DMS114 treated with DMSO at 0.1 percent for 48 hours (cell line): Measurements from ENCODE around the gene DAPK3.
"Not testable (repeated sequence)": the region's sequence is repeated elsewhere in the genome, so short reads cannot be mapped to it uniquely, and the experiment has no call there.

ENCODE experiments used
- DNase-seq: peaks from one replicate; lab custom pipeline; 2025; ENCODE audit not compliant: unreplicated experiment; lab: John Stamatoyannopoulos, UW

Gene DAPK3

GRCh38 chr19:3979289-3979673, 8.4 kb upstream of the DAPK3 start:
- DNase-seq = no peak

DNA sequence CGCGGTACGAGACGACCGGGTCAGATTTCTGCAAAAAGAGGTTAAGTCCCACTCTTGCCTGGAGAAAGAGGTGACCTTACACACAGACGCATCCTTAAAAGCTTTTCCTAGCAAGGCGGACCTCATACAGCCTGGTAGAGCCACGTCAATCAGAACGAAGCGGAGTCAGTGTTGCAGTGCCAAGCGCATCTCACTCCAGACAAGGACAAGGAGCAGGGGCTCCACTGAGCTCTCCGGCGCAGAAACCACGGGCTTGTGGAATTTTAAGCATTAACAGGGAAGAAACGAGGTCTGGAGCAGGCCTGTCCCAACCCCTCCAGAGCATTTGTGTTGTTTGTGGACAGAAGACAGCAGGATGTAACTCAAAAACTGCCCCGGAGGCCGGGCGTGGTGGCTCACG, 7.2 kb upstream of the DAPK3 start:
- no peak for DNase-seq

DNA sequence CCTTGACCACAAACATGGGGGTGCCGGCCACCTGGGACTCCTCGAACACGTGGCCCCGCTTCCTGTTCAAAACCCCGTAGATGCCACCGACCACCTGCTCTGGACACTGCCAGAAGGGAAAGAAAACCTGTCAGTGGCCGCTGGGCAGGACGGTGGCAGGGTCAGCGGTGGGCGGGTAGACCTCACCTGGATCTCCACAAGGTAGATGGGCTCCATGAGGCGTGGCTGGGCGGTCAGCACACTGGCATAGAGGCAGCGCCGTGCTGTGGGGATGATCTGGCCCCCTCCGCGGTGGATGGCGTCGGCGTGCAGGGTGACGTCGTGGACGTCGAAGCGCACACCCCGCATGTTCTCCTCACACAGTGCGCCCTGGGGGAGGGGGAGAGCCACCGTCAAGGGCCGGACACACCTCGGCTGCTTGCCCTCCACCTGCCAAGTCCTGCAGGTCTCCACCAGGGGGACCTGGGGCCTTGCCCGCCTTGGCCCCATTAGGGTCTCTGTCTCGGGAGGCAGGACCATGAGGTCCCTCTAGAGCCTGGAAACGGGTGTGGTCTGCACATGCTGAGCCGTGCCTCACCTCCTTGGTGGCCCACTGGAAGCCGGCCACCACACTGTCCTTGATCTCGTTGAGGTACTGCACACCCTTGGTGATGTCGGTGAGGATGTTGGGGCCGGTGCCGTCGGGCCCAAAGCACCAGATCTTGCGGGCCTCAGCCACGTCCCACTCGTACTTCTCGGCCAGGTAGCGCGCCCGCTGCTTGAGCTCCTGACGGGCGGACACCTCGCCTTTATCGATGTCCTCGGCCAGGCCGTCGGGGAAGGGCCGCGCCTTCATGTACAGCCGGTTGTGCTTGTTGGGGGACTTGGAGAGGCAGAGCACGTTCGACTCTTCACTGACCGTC, 6.6 kb upstream of the DAPK3 start:
- DNase-seq = no peak

DNA sequence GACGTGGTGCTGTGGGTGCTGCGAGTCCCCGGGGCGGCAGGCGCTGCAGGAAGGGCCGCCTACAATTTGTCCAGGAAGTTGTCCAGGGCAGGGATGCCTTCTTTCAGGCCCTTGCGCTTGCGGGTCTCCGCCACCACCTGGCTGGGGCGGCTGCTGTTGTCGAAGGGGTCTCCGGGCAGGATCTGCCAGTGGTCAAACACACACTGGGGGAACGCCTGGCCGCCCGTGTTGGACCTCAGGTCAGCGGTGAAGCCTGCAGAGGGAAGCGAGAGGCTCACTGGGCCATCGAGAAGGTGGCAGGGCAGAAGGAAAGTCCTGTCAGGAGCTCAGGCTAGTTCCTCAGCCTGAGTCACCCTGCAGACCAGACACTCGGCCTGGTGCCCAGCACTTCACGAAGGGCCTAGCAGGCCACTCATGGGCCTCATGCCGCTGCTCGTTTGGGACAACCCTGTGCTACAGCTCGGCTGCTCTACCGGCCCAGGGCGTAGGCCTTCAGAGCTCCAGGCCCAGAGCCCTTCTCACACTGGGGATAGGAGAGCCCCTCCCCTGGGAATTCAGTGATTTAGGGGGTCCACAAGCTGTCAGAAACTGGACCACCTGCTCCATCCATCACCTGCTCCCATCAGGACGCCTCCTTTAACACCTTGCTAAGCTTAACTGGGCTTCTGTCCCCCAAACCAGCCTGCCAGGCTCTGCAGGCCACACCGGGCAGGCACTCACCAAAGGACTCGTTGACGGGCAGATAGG, 5.8 kb upstream of the DAPK3 start:
- DNase-seq = no peak

DNA sequence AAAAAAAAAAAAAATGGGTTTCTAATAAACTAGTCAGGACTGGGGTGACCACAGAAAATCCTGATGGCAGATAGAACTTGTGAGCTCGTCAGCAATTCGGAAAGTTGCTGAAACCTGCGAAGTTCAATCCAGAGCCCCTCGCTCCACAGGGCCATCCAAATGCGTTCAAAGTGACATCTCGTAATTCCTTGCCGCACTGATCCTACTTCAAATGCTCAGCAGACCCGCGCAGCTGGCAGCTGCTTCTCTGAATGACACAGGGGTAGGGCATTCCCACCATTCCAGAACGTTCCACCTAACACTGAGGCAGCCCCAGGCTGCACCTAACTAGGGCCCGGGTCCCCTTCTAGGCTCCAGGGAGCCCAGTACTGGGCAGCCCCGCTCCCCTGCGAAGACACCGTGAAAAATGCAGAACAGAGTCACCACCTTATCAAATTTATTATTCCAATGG, 4.8 kb upstream of the DAPK3 start:
- no peak for DNase-seq

GRCh38 chr19:3975144-3975543, 4.2 kb upstream of the DAPK3 start:
- no peak for DNase-seq

GRCh38 chr19:3970313-3970807, 539 bp downstream of the DAPK3 start:
- DNase-seq = no peak

GRCh38 chr19:3969435-3970312, 1.2 kb downstream of the DAPK3 start:
- DNase-seq = no peak

DNA sequence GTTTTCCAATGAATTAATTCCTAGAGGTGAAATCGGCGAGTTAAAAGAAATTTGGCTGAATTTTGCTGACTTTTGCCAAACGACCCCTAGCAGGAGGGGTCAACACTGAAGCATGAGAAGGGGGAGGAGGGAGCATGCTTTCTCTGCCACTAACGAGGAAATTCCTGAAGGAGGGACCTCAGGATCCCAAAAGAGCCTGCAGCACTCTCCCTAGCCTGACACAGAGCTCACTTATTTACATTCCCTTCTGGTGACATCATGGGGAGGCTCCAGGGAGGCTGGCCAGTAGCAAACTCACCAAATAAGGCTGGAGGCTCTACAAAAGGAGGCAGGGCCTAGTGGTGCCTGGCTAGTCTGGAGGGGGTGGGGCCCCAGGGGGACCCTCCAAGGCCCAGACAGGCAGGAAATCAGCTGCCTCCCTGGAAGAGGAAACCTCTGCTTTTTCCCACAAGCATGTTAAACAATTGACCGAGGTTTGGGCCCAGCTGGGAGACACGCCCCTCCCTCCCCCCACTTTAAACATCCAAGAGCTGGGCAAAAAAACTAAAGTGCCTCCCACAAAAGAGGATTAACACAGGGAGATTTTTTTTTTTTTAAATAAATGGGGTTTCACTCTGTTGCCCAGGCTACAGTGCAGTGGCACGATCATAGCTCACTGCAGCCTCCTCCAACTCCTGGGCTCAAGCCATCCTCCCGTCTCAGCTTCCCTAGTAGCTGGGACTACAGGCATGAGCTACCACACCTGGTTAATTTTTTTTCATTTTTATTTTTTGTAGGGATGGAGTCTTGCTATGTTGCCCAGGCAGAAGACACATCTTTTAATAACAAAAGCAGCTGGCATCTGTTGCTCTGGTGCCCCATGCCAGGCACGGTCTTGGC, 2.1 kb downstream of the DAPK3 start:
- no peak for DNase-seq

DNA sequence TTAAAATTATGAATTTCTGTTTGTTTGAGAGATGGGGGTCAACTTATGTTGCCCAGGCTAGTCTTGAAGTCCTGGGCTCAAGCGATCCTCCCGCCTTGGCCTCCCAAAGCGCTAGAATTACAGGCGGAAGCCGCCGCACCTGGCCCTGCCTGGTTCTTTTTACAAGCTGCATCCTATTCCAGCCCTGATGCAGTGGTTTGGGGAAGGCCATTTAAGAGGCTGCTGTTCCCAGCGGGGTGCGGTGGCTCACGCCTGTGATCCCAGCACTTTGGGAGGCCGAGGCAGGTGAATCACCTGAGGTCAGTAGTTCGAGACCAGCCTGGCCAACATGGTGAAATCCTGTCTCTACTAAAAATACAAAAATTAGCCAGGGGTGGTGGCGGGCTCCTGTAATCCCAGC, 2.9 kb downstream of the DAPK3 start:
- not testable (repeated sequence) for DNase-seq

DNA sequence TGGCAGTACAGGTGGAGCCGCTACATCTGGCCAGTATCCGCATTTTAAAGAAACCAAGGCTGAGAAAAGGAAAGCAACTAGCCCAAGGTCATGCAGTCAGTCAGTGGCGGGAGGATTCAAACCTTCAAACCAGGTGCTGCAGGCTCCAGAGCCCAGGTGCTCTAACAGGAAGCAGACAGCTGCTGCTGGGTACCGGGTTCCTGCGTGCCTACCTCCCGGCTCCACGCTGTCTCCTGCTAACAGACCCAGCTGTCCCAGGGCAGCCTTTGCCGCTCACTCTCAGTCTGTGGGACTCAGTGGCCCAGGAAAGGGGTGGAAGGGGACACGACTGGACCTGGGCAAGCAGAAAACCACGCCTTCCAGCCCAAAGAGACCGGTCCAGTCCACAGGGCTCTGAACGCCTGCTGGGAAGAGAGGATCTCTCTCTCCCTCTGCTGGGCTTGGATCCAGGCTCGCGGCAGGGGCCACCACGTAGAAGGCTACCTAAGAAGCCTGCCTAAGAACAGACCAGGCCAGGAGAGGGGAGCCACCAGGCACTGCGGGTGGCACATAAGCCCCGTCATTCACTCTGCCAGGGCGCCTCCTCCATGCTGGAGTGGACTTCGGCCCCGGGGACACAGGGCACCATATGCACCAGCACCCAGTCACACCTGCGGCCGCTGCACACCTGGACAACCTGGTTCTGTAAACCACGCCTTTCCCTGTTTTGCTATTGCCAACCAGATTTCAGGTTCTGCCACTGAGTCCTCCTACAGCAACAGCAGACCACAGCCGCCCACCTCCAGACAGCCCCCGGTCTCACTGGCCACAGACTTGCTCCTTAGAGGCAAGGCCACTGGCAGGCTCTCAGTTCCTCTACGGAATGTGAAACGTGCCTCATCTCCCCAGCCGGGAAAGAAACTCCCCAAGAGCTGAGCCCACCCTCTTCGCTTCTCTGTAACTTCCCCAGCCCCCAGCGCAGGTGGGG, 4.6 kb downstream of the DAPK3 start:
- DNase-seq = no peak

GRCh38 chr19:3964256-3965194, 6.4 kb downstream of the DAPK3 start:
- no peak for DNase-seq

GRCh38 chr19:3963458-3964255, 7.2 kb downstream of the DAPK3 start:
- DNase-seq = no peak

- DNase-seq = no peak
Observed at GRCh38 chr19:3961007-3961406, 9.9 kb downstream of the DAPK3 start.

GRCh38 chr19:3959766-3960131, 11.2 kb downstream of the DAPK3 start:
- no peak for DNase-seq

DNA sequence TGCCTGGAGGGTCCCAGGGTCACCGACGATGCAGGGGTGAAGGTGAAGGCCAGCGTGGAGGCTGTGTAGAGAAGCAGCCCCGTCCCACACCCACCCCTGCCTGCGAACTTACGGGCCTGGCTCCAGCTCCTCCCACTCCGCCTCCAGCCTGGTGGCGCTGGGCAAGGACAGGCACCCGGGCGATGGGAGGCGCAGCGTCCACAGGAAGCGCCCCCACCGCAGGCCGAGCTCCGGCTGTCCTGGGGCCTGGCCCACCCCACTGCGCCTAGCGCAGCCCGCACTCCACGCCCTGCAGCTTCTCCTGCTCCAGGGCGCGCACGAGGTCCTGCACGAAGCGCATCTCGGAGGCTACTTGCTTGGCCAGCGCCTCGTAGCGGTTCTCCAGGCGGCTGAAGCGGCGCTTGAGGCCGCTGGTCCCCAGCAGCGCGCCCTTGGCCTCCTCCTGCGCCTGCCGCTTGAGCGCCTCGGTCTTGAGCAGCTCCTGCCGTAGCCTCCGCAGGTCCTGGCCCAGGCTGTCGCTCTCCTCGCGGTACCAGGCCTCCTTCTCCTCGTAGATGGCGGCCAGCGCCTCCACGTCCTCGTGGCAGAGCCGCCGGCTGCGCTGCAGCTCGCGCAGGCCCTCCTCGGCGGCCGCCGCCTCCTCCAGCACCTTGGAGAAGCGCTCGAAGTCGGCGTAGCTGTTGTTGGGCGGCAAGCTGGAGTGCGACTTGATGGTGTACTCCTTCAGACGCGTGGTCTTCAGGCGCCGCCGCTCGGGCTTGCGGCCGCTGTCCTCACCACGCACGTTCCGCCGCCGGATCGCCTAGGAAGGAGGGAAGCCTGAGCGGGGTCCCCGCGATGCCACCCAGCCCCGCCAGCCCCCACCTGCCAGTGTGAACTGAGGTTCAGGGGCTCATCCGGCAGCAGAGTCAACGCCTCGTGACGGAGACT, 11.8 kb downstream of the DAPK3 start:
- DNase-seq = no peak
